Panc1 (cell line): ENCODE data around the gene SYTL1.

Experiments used
- POLR2AphosphoS5 ChIP-seq: IDR thresholded peaks from 2 replicates; pipeline ENCODE4 v1.6.1; 2012; ENCODE audit warnings: mild to moderate bottlenecking, low read depth, low read length, moderate library complexity
- REST ChIP-seq, 2 experiments: IDR thresholded peaks; 2 replicates each; pipeline ENCODE4 v1.6.1; 2011 to 2012; ENCODE audit warnings: low read depth in 2 of 2, control low read depth in 1 of 2, low read length in 1 of 2, mild to moderate bottlenecking in 1 of 2, moderate library complexity in 1 of 2; ENCODE audit not compliant: insufficient read depth in 1 of 2
- SIN3A ChIP-seq: IDR thresholded peaks from 2 replicates; pipeline ENCODE4 v1.6.1; 2012; ENCODE audit warnings: low read depth, mild to moderate bottlenecking, low read length, moderate library complexity, borderline replicate concordance; ENCODE audit not compliant: insufficient read depth
- TCF7L2 ChIP-seq: IDR thresholded peaks from 2 replicates; pipeline ENCODE4 v1.6.1; 2011; ENCODE audit warnings: mild to moderate bottlenecking, low read depth, low read length, inconsistent platforms
- TF ChIP-seq, protein P1 (sequence below): fragments of 450-650 bp; IDR thresholded peaks from 2 replicates; pipeline ENCODE4 v1.5.1; 2017; ENCODE audit warnings: mild to moderate bottlenecking

GRCh38 chr1:27383661-27384060, 41.8 kb downstream of the SYTL1 start:
- TF ChIP-seq, protein P1, sequence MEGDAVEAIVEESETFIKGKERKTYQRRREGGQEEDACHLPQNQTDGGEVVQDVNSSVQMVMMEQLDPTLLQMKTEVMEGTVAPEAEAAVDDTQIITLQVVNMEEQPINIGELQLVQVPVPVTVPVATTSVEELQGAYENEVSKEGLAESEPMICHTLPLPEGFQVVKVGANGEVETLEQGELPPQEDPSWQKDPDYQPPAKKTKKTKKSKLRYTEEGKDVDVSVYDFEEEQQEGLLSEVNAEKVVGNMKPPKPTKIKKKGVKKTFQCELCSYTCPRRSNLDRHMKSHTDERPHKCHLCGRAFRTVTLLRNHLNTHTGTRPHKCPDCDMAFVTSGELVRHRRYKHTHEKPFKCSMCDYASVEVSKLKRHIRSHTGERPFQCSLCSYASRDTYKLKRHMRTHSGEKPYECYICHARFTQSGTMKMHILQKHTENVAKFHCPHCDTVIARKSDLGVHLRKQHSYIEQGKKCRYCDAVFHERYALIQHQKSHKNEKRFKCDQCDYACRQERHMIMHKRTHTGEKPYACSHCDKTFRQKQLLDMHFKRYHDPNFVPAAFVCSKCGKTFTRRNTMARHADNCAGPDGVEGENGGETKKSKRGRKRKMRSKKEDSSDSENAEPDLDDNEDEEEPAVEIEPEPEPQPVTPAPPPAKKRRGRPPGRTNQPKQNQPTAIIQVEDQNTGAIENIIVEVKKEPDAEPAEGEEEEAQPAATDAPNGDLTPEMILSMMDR = no peak
- TF ChIP-seq REST (IDR thresholded peaks at IDR 0.05; ENCODE audit: insufficient read depth in 1 of 2, low read depth in 2 of 2, low read length in 1 of 2) = no peak
- no peak for TF ChIP-seq SIN3A
- no peak for TF ChIP-seq POLR2AphosphoS5
- no peak for TF ChIP-seq TCF7L2
